GM20000 (cell line): Measurements from ENCODE around the gene DKK2.

ENCODE experiments used
- DNase-seq: peaks from one replicate; pipeline ENCODE4 v3.0.0; 2012; ENCODE audit warnings: low spot score
- TF ChIP-seq, protein P1 (sequence below): IDR thresholded peaks from 2 replicates; pipeline ENCODE4 v1.5.1; 2012; ENCODE audit warnings: mild to moderate bottlenecking, control low read depth; ENCODE audit errors: extremely low read depth, missing control alignments

DKK2 gene

DNA sequence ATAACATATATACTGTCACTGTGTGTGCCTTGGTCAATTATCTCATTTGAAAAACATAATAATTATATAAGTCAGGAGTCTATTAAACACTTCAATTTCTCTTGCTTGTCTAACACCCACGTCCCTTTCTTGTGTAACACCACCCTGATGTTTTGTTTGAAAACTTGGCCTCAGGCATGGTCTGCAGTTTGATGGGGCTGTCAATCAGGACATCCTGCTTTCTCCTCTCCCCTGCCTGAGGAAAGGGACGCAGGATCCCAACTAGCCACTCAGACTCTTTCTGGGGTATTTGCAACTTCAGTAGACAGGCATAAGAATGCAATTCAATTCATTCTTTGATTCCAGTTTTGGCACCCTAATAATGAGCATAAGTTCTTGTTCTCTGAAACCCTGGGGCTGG lies 48.8 kb downstream of the DKK2 start:
- no peak for DNase-seq
- TF ChIP-seq, protein P1, sequence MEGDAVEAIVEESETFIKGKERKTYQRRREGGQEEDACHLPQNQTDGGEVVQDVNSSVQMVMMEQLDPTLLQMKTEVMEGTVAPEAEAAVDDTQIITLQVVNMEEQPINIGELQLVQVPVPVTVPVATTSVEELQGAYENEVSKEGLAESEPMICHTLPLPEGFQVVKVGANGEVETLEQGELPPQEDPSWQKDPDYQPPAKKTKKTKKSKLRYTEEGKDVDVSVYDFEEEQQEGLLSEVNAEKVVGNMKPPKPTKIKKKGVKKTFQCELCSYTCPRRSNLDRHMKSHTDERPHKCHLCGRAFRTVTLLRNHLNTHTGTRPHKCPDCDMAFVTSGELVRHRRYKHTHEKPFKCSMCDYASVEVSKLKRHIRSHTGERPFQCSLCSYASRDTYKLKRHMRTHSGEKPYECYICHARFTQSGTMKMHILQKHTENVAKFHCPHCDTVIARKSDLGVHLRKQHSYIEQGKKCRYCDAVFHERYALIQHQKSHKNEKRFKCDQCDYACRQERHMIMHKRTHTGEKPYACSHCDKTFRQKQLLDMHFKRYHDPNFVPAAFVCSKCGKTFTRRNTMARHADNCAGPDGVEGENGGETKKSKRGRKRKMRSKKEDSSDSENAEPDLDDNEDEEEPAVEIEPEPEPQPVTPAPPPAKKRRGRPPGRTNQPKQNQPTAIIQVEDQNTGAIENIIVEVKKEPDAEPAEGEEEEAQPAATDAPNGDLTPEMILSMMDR: no peak

DNA sequence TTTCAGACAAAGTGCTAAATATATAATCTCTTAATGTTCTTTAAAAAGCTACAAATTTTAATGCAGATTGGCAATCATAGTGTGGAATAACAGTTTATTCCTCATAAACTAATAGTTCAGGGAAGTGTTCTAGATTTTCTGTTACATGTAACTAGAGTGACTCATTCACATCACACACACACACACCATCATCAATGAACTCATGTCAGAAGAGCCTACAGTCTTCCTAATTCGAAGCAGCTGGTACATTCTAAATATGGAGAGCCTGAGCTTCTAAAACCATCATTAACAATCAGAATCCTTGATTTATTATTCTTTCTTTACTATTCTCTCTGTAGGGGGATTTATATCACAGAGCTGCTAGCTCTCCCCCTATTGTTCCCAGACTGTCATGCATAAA lies 49.6 kb downstream of the DKK2 start:
- no peak for DNase-seq
- TF ChIP-seq, protein P1: no peak

DNA sequence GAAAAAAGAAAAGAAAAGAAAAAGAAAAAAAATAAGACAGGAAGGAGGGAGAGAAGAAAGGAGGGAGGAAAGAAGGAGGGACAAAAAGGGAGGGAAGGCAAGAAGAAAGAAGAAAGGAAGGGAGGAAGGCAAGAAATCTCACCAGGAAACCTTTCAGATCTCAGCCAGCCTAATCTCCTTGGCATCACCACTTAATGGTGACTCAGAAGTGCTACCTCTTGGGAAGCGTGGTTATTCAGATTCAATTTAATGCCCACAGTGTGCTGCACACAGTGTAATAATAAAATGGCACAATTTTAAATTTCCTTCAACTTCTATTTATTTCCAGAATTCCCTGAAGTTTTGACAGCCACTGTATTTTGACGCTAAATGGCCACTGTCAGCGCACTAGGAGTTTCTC lies 50.3 kb downstream of the DKK2 start:
- DNase-seq: no peak
- TF ChIP-seq, protein P1: no peak

DNA sequence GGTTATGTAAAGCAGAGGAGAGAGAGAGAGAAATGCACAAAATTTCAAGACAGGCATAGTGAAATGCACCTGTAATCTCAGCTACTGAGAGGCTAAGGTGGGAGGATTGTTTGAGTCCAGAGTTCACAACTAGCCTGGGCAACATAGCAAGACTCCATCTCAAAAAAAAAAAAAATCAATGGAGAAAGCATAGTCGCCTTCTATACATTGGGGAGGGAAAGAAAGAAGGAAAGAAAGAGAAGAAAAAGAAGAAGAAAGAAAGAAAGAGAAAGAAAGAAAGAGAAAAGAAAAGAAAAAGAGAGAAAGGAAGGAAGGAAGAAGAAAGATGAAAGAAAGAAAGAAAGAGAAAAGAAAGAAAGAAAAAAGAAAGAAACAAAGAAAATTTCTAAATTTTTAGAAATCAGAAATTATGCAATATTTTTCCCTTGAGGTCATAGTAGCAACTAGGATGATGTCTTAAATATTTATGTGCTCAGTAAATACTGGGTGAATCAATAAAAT lies 53.4 kb downstream of the DKK2 start:
- TF ChIP-seq, protein P1: no peak

DNA sequence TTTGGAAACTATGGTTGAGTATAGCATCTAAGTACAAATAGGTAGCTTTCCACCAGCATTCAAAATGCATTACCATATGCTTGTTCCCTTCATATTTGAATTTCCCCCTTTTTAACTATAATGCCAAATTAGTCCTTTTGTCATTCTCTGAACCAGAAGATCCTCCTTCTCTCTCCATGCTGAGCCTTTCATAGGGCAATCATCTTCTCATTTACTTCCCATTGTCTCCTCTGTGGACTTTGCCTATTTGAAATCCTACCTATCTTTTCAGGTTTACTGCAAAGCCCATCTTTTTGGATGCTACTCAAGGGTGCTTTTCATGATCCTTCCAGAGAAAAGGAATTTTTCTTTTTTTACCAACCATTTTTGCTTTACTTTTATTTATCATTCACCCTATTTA lies 54.7 kb downstream of the DKK2 start:
- DNase-seq: no peak
- TF ChIP-seq, protein P1: no peak

More for the DNA sequence above, 53.4 kb downstream of the DKK2 start:
- no peak for DNase-seq

DNA sequence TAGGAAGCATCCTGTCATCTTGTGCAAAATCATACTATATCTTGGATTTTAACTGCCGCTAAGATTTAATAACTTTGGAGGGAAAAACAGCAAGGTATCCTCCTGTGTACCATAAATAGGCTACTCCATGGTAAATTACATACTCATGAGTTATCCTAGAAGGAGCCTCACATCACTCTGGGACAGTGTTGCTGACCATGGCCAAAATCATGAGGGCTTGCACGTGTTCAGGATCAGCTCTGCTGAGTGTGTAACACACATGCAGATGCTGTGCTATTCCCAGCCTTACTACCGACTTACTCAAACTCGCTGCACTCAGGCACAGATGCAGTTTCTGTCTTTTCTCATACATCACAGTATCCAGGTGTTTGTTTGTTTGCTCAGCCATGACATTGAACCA lies 56.6 kb downstream of the DKK2 start:
- TF ChIP-seq, protein P1: no peak
- no peak for DNase-seq

DNA sequence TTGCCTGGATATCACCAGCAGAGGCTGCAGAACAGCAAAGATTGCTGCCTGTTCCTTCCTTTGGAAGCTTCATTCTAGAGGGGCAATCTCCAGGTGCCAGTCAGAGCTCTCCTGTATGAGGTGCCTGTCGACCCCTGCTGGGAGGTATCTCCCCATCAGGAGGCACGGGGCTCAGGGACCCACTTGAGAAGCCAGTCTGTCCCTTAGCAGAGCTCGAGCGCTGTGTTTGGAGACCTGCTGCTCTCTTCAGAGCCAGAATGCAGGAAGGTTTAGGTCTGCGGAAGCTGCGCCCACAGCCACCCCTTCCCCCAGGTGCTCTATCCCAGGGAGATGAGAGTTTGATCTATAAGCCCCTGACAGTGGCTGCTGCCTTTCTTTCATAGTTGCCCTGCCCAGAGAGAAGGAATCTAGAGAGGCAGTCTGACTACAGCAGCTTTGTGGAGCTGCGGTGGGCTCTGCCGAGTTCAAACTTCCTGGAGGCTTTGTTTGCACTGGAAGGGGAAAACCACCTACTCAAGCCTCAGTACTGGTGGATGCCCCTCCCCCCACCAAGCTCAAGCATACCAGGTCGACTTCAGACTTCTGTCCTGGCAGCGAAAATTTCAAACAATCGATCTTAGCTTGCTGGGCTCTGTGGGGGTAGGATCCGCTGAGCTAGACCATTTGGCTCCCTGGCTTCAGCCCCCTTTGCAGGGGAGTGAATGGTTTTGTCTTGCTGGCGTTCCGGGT lies 57.9 kb downstream of the DKK2 start:
- no peak for DNase-seq
- TF ChIP-seq, protein P1: no peak
